Measurements from ENCODE around the gene RSPO4. TPM values are rescaled to one million over a fixed set of nuclear protein-coding genes. Genes with fewer than 3 reads are reported as not detected.

Gene RSPO4
- total and polyA plus RNA-seq, 2 donors (not counting 1 experiment from before 2014, with no cell fraction given): not detected

DNA sequence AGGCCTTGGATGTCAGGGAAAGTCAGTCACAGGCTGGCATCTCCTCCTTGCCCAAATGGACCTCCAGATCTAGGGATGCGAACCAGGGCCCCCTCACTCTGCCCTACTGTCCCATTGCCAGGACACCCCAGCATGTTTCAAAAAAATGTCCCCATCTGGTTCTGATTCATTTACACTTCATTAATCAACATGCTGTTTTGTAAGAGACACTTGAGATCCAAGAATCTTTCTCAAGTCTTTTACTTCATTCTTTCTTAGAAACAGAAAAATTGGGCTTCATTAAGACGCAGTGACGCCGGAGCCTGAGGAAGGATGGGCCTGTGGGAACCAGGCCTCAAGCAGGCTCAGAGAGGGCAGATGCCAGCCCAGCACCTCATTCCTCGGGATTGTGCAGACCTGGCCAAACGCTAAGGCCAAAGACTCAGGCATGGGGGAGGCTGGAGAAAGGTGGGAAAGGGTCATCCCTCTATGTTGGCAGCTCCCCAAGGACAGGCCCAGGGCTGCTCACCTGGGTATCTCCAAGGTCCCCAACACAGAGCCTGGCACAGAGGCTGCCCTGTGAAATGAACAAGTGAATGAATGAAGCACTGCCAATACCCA lies 3.8 kb downstream of the RSPO4 start:
- H2AFZ ChIP-seq (ENCODE audit: low read length): no peak overlapping the region
- DNase-seq (ENCODE audit: low read depth in 2 of 2): no peak
- no peaks in the 10 kb centered on the region for H3K4me1 ChIP-seq (ENCODE audit: control insufficient read depth, extremely low read depth, insufficient read depth, low read length)
- H3K9ac ChIP-seq (ENCODE audit: insufficient read depth, low read length): no peak overlapping the region
- peaks cover 19% of the 10 kb centered on the region for H3K27me3 ChIP-seq (ENCODE audit: control insufficient read depth, insufficient read depth, low read length)
- H3K4me3 ChIP-seq (replicated peaks in 1 of 4; ENCODE audit: control extremely low read depth in 1 of 4, insufficient read depth in 1 of 4, low read depth in 3 of 4, low read length in 4 of 4): no peak overlapping the region
- no peaks in the 10 kb centered on the region for H3K79me2 ChIP-seq (ENCODE audit: control insufficient read depth, insufficient read depth, low read length)
- H3K36me3 ChIP-seq (ENCODE audit: control insufficient read depth, insufficient read depth, low read length): no peaks in the 10 kb centered on the region
- H3K27ac ChIP-seq (ENCODE audit: insufficient read depth, low read length): no peak overlapping the region
- H3K4me2 ChIP-seq (ENCODE audit: extremely low read depth, insufficient read depth, low read length): no peak overlapping the region
- no peaks in the 10 kb centered on the region for H4K20me1 ChIP-seq (ENCODE audit: control insufficient read depth, extremely low read depth, insufficient read depth, low read length)
- H3K9me3 ChIP-seq (ENCODE audit: control insufficient read depth, insufficient read depth, low read depth, low read length): no peaks in the 10 kb centered on the region
- TF ChIP-seq, protein P1, sequence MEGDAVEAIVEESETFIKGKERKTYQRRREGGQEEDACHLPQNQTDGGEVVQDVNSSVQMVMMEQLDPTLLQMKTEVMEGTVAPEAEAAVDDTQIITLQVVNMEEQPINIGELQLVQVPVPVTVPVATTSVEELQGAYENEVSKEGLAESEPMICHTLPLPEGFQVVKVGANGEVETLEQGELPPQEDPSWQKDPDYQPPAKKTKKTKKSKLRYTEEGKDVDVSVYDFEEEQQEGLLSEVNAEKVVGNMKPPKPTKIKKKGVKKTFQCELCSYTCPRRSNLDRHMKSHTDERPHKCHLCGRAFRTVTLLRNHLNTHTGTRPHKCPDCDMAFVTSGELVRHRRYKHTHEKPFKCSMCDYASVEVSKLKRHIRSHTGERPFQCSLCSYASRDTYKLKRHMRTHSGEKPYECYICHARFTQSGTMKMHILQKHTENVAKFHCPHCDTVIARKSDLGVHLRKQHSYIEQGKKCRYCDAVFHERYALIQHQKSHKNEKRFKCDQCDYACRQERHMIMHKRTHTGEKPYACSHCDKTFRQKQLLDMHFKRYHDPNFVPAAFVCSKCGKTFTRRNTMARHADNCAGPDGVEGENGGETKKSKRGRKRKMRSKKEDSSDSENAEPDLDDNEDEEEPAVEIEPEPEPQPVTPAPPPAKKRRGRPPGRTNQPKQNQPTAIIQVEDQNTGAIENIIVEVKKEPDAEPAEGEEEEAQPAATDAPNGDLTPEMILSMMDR (conservative IDR thresholded peaks at IDR 0.05 in 1 of 2, IDR thresholded peaks at IDR 0.05 in 1 of 2; ENCODE audit: low read depth in 1 of 2, low read length in 2 of 2): no peak
- TF ChIP-seq EZH2 (IDR thresholded peaks at IDR 0.05; ENCODE audit: low read length, missing control alignments): no peak

DNA sequence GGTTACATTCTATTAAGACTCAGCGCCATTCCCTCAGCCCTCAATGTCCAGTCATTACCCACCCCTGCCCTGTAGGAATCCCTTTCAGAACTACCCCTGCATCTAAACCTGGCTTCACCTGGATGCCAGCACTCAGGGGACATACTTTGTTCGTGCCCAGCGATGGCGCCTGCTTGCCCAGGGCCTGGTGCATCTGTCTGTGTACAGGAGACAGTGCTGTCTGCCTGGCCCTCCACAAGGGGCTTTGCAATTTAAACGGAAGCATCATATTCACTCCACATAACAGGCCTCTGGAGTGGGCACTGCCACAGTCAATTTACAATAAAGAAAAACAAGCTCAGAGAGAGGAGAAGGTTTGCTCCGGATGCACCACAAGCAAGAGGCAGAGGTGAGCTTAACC lies 4.6 kb downstream of the RSPO4 start:
- H3K27ac ChIP-seq (ENCODE audit: insufficient read depth, low read length): no peak overlapping the region
- peaks cover 11% of the 10 kb centered on the region for H3K27me3 ChIP-seq (ENCODE audit: control insufficient read depth, insufficient read depth, low read length)
- no peak overlapping the region for H3K9ac ChIP-seq (ENCODE audit: insufficient read depth, low read length)
- no peak overlapping the region for H2AFZ ChIP-seq (ENCODE audit: low read length)
- no peaks in the 10 kb centered on the region for H3K36me3 ChIP-seq (ENCODE audit: control insufficient read depth, insufficient read depth, low read length)
- no peaks in the 10 kb centered on the region for H3K4me1 ChIP-seq (ENCODE audit: control insufficient read depth, extremely low read depth, insufficient read depth, low read length)
- TF ChIP-seq EZH2 (IDR thresholded peaks at IDR 0.05; ENCODE audit: low read length, missing control alignments): no peak
- TF ChIP-seq, protein P1 (conservative IDR thresholded peaks at IDR 0.05 in 1 of 2, IDR thresholded peaks at IDR 0.05 in 1 of 2; ENCODE audit: low read depth in 1 of 2, low read length in 2 of 2): no peak
- H4K20me1 ChIP-seq (ENCODE audit: control insufficient read depth, extremely low read depth, insufficient read depth, low read length): no peaks in the 10 kb centered on the region
- no peak overlapping the region for H3K4me3 ChIP-seq (replicated peaks in 1 of 4; ENCODE audit: control extremely low read depth in 1 of 4, insufficient read depth in 1 of 4, low read depth in 3 of 4, low read length in 4 of 4)
- H3K4me2 ChIP-seq (ENCODE audit: extremely low read depth, insufficient read depth, low read length): no peak overlapping the region
- H3K79me2 ChIP-seq (ENCODE audit: control insufficient read depth, insufficient read depth, low read length): no peaks in the 10 kb centered on the region
- H3K9me3 ChIP-seq (ENCODE audit: control insufficient read depth, insufficient read depth, low read depth, low read length): no peaks in the 10 kb centered on the region
- DNase-seq (ENCODE audit: low read depth in 2 of 2): no peak

DNA sequence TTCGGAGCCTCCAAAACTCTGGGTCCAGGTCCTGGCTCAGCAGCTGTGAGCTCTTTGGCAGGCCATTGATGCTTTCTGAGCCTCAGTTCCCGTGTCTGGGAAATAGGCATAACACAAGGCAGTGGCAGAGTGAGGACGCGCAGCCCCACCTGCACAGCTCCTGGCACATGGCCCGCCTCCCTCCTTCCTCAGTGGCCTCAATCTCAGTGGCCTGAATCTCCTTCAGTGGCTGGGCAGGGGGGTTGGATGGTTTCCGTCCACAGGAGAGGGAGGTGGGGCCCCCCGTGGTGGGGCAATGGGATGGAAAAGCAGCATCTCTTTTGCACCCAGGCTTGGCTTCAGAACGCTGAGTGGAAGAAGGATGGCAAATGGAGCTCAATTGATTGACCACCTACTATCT lies 5.1 kb downstream of the RSPO4 start:
- Histone ChIP-seq H3K36me3 (ENCODE audit: control insufficient read depth, insufficient read depth, low read length) (no peaks in the 10 kb centered on the region), H3K4me1 (ENCODE audit: control insufficient read depth, extremely low read depth, insufficient read depth, low read length) (no peaks in the 10 kb centered on the region), H3K4me2 (ENCODE audit: extremely low read depth, insufficient read depth, low read length) (no peak overlapping the region), H3K27me3 (ENCODE audit: control insufficient read depth, insufficient read depth, low read length) (peaks cover 9% of the 10 kb centered on the region), H2AFZ (ENCODE audit: low read length) (no peak overlapping the region), H3K79me2 (ENCODE audit: control insufficient read depth, insufficient read depth, low read length) (no peaks in the 10 kb centered on the region), H3K4me3 (replicated peaks in 1 of 4; ENCODE audit: control extremely low read depth in 1 of 4, insufficient read depth in 1 of 4, low read depth in 3 of 4, low read length in 4 of 4) (no peak overlapping the region), H3K9me3 (ENCODE audit: control insufficient read depth, insufficient read depth, low read depth, low read length) (no peaks in the 10 kb centered on the region), H4K20me1 (ENCODE audit: control insufficient read depth, extremely low read depth, insufficient read depth, low read length) (no peaks in the 10 kb centered on the region), H3K27ac (ENCODE audit: insufficient read depth, low read length) (no peak overlapping the region), H3K9ac (ENCODE audit: insufficient read depth, low read length) (no peak overlapping the region)
- DNase-seq (ENCODE audit: low read depth in 2 of 2): no peak
- TF ChIP-seq EZH2 (IDR thresholded peaks at IDR 0.05; ENCODE audit: low read length, missing control alignments): no peak
- TF ChIP-seq, protein P1 (conservative IDR thresholded peaks at IDR 0.05 in 1 of 2, IDR thresholded peaks at IDR 0.05 in 1 of 2; ENCODE audit: low read depth in 1 of 2, low read length in 2 of 2): no peak

Data from fibroblast of lung (primary cell).